ENCODE measurements around the gene CHMP2B.
A peak's percentile ranks its signal among the peaks of the same experiment; 100 is the strongest.

The CHMP2B gene

DNA sequence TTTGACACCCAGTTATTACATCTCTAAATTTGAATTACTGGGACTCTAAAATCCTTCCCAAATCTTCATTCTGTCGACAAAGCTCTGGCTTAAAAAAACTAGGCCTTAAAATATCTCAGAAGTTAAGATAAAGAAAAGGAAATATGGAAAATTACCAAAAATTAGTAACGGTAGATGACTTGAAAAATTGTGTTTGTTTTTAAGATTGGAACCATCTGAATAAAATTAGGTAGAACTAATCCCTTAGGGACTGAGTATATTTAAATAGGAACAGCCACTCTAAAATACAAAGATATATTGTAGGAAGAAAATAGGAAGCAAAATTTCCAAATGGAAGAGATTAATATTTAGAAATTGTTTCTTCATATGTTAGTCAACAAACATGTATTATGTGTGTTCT, 45.1 kb upstream of the CHMP2B start (continued):
- TF ChIP-seq ZNF404 (tag by site-specific recombination; IDR thresholded peaks at IDR 0.05), result no peak

DNA sequence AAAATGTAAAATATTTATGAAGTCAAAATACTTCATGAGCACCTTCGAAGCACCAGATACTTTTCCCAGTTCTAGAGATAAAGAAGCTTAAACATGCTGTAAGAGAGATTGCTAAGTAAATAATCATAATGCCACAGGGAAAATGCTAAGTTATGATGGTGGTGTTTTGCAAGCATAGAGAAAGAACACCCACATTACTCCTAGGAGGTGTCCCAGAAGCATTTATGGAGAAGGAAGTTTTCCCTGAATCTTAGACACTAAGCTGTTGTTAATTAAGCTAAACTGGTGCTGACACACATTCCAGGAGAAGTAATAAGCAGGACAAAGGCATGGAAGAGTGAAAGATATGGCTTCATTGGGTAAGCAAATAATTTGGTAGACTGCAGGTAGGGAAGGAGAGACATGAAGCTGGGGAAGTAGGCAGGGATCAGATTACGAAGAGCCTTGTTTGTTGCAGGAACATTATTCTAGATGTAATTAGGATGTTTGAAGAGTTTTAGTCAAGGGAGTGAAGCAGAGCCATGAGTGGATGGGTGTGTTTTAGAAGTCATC, 40.4 kb upstream of the CHMP2B start:
- Histone ChIP-seq H3K9me3 (ENCODE audit: control insufficient read depth, insufficient read depth, low read depth, low read length) (no peaks in the 10 kb centered on the region), H3K27ac (ENCODE audit: extremely low read depth, low read depth, low read length) (no peak overlapping the region), H3K36me3 (ENCODE audit: control insufficient read depth in 2 of 2, insufficient read depth in 1 of 2, low read length in 2 of 2) (no peaks in the 10 kb centered on the region), H3K4me3 (ENCODE audit: low read depth, low read length) (no peak overlapping the region), H3K4me1 (ENCODE audit: control insufficient read depth, insufficient read depth, low read length) (no peaks in the 10 kb centered on the region)
- TF ChIP-seq ZBTB17 (tag by site-specific recombination; IDR thresholded peaks at IDR 0.05) (peak; percentile 33; the same call in 1 of the 2 replicates), ZNF623 (tag by site-specific recombination; IDR thresholded peaks at IDR 0.05) (no peak), ZNF664 (tag by site-specific recombination; IDR thresholded peaks at IDR 0.05) (no peak), ZSCAN23 (tag by site-specific recombination; IDR thresholded peaks at IDR 0.05) (no peak), OSR2 (tag by site-specific recombination; IDR thresholded peaks at IDR 0.05) (no peak), ZNF433 (tag by site-specific recombination; IDR thresholded peaks at IDR 0.05; ENCODE audit: low read depth) (no peak), TRIM28 (IDR thresholded peaks at IDR 0.05; ENCODE audit: borderline replicate concordance, low read length) (0 out of 2 replicates have a peak, but pooled peaks have one; percentile 56)
- TF ChIP-seq, protein P1, sequence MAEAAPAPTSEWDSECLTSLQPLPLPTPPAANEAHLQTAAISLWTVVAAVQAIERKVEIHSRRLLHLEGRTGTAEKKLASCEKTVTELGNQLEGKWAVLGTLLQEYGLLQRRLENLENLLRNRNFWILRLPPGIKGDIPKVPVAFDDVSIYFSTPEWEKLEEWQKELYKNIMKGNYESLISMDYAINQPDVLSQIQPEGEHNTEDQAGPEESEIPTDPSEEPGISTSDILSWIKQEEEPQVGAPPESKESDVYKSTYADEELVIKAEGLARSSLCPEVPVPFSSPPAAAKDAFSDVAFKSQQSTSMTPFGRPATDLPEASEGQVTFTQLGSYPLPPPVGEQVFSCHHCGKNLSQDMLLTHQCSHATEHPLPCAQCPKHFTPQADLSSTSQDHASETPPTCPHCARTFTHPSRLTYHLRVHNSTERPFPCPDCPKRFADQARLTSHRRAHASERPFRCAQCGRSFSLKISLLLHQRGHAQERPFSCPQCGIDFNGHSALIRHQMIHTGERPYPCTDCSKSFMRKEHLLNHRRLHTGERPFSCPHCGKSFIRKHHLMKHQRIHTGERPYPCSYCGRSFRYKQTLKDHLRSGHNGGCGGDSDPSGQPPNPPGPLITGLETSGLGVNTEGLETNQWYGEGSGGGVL (tag by site-specific recombination; IDR thresholded peaks at IDR 0.05), result no peak
- CTCF ChIA-PET, result interaction anchor here (0.6 kb wide), 1 partner anchor 59 kb away, joined by 3 read pairs; no protein-coding TSS in a partner anchor
- POLR2A ChIA-PET, result no interaction called here

DNA sequence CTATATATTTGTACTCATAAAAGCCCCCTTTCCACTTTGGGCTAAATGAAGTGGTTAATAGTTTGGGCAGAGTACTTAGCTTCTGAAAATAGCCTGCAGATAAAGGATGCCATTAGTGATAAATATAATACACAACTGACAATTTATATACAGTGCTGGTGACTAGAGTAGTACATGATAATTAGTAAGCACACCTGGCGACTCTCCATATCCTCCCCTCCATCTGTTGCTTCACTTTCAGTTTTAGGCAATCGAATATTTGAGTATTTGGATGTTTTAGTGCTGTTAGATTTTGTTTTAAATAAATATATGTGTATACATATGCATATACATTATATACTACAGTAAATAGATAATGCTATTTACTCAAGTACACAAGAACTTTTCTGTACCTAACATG, 35.9 kb upstream of the CHMP2B start:
- Histone ChIP-seq H3K36me3 (ENCODE audit: control insufficient read depth in 2 of 2, insufficient read depth in 1 of 2, low read length in 2 of 2) (no peaks in the 10 kb centered on the region), H3K4me1 (ENCODE audit: control insufficient read depth, insufficient read depth, low read length) (no peaks in the 10 kb centered on the region), H3K9me3 (ENCODE audit: control insufficient read depth, insufficient read depth, low read depth, low read length) (no peaks in the 10 kb centered on the region), H3K4me3 (ENCODE audit: low read depth, low read length) (no peak overlapping the region), H3K27ac (ENCODE audit: extremely low read depth, low read depth, low read length) (no peak overlapping the region)
- TF ChIP-seq ZNF221 (tag by site-specific recombination; IDR thresholded peaks at IDR 0.05; ENCODE audit: borderline replicate concordance), result no peak
- no peak for TF ChIP-seq KLF10 (tag by site-specific recombination; IDR thresholded peaks at IDR 0.05)
- TF ChIP-seq ZNF416 (tag by site-specific recombination; IDR thresholded peaks at IDR 0.05), result no peak
- TF ChIP-seq, protein P2, sequence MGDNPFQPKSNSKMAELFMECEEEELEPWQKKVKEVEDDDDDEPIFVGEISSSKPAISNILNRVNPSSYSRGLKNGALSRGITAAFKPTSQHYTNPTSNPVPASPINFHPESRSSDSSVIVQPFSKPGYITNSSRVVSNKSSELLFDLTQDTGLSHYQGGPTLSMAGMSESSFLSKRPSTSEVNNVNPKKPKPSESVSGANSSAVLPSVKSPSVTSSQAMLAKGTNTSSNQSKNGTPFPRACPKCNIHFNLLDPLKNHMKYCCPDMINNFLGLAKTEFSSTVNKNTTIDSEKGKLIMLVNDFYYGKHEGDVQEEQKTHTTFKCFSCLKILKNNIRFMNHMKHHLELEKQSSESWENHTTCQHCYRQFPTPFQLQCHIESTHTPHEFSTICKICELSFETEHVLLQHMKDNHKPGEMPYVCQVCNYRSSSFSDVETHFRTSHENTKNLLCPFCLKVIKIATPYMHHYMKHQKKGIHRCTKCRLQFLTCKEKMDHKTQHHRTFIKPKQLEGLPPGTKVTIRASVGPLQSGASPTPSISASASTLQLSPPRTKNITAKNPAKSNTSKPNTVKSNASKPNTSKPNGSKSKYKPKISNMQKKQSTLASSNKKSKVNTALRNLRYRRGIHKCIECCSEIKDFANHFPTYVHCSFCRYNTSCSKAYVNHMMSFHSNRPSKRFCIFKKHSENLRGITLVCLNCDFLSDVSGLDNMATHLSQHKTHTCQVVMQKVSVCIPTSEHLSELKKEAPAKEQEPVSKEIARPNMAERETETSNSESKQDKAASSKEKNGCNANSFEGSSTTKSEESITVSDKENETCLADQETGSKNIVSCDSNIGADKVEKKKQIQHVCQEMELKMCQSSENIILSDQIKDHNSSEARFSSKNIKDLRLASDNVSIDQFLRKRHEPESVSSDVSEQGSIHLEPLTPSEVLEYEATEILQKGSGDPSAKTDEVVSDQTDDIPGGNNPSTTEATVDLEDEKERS (tag by site-specific recombination; IDR thresholded peaks at IDR 0.05), result no peak
- no peak for TF ChIP-seq OVOL3 (tag by site-specific recombination; IDR thresholded peaks at IDR 0.05)
- TF ChIP-seq ZNF529 (tag by site-specific recombination; IDR thresholded peaks at IDR 0.05; ENCODE audit: insufficient replicate concordance), result no peak
- TF ChIP-seq, protein P3, sequence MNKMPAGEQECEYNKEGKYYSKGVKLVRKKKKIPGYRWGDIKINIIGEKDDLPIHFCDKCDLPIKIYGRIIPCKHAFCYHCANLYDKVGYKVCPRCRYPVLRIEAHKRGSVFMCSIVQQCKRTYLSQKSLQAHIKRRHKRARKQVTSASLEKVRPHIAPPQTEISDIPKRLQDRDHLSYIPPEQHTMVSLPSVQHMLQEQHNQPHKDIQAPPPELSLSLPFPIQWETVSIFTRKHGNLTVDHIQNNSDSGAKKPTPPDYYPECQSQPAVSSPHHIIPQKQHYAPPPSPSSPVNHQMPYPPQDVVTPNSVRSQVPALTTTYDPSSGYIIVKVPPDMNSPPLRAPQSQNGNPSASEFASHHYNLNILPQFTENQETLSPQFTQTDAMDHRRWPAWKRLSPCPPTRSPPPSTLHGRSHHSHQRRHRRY (tag by site-specific recombination; IDR thresholded peaks at IDR 0.05), result no peak
- no peak for TF ChIP-seq ZSCAN30 (tag by site-specific recombination; IDR thresholded peaks at IDR 0.05)
- TF ChIP-seq HOXD13 (CRISPR knock-in tag; IDR thresholded peaks at IDR 0.05; ENCODE audit: borderline replicate concordance), result no peak
- no peak for TF ChIP-seq TCF7L2 (IDR thresholded peaks at IDR 0.05; ENCODE audit: borderline replicate concordance, low read depth, low read length)
- ChIA-PET POLR2A (no interaction called here), CTCF (no interaction called here)
